ENCODE data around the gene PLAAT3.

- TF ChIP-seq SRF (IDR thresholded peaks at IDR 0.05; ENCODE audit: low read depth, low read length) (no peak), POLR2AphosphoS5 (IDR thresholded peaks at IDR 0.05; ENCODE audit: low read depth, low read length) (no peak), CTCF (IDR thresholded peaks at IDR 0.05; ENCODE audit: control extremely low read depth in 1 of 3, insufficient read depth in 1 of 3, low read depth in 1 of 3, low read length in 3 of 3) (no peak), POLR2A (IDR thresholded peaks at IDR 0.05; ENCODE audit: control extremely low read depth in 1 of 2, low read depth in 2 of 2, low read length in 2 of 2) (no peak), JUND (IDR thresholded peaks at IDR 0.05; ENCODE audit: low read length) (no peak), RBBP5 (IDR thresholded peaks at IDR 0.05; ENCODE audit: borderline replicate concordance, low read depth, low read length) (no peak), NANOG (IDR thresholded peaks at IDR 0.05; ENCODE audit: insufficient read depth, low read depth, low read length, poor library complexity, severe bottlenecking) (no peak), CBX8 (IDR thresholded peaks at IDR 0.05; ENCODE audit: borderline replicate concordance, low read depth, low read length) (no peak), RAD21 (IDR thresholded peaks at IDR 0.05 in 1 of 2, conservative IDR thresholded peaks at IDR 0.05 in 1 of 2; ENCODE audit: low read depth in 2 of 2, low read length in 2 of 2) (no peak), CTBP2 (IDR thresholded peaks at IDR 0.05; ENCODE audit: borderline replicate concordance, insufficient read depth, insufficient read length, low read length) (no peak)
These were observed 27.6 kb downstream of the PLAAT3 start for GRCh38 chr11:63586451-63587166.
